ENCODE measurements around the gene TAF1. TPM values are rescaled to one million over a fixed set of nuclear protein-coding genes. Genes with fewer than 3 reads are reported as not detected.
"Not testable (repeated sequence)": the region's sequence is repeated elsewhere in the genome, so short reads cannot be mapped to it uniquely, and the experiment has no call there.

Gene TAF1, protein sequence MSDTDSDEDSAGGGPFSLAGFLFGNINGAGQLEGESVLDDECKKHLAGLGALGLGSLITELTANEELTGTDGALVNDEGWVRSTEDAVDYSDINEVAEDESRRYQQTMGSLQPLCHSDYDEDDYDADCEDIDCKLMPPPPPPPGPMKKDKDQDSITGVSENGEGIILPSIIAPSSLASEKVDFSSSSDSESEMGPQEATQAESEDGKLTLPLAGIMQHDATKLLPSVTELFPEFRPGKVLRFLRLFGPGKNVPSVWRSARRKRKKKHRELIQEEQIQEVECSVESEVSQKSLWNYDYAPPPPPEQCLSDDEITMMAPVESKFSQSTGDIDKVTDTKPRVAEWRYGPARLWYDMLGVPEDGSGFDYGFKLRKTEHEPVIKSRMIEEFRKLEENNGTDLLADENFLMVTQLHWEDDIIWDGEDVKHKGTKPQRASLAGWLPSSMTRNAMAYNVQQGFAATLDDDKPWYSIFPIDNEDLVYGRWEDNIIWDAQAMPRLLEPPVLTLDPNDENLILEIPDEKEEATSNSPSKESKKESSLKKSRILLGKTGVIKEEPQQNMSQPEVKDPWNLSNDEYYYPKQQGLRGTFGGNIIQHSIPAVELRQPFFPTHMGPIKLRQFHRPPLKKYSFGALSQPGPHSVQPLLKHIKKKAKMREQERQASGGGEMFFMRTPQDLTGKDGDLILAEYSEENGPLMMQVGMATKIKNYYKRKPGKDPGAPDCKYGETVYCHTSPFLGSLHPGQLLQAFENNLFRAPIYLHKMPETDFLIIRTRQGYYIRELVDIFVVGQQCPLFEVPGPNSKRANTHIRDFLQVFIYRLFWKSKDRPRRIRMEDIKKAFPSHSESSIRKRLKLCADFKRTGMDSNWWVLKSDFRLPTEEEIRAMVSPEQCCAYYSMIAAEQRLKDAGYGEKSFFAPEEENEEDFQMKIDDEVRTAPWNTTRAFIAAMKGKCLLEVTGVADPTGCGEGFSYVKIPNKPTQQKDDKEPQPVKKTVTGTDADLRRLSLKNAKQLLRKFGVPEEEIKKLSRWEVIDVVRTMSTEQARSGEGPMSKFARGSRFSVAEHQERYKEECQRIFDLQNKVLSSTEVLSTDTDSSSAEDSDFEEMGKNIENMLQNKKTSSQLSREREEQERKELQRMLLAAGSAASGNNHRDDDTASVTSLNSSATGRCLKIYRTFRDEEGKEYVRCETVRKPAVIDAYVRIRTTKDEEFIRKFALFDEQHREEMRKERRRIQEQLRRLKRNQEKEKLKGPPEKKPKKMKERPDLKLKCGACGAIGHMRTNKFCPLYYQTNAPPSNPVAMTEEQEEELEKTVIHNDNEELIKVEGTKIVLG (N-terminal part only)
- polyA plus RNA-seq: 37.6 TPM
- long read RNA-seq, donor 1, partial matches to known transcripts: 5 of 6 reads
- long read RNA-seq, donor 1, other reads (novel, unspliced or antisense): 0 of 6 reads
- long read RNA-seq, donor 2, partial matches to known transcripts: 13 of 13 reads
- long read RNA-seq, donor 2, other reads (novel, unspliced or antisense): 0 of 13 reads
- long read RNA-seq, donor 3: 0 reads
- long read RNA-seq, donor 4: 0 reads
- long read RNA-seq, donor 5, partial matches to known transcripts: 0 of 2 reads
- long read RNA-seq, donor 5, other reads (novel, unspliced or antisense): 0 of 2 reads
- long read RNA-seq, donor 6: 0 reads
- long read RNA-seq, donor 7: 0 reads
- long read RNA-seq, donor 8, full-length matches to known transcripts: 2 of 12 reads
- long read RNA-seq, donor 8, partial matches to known transcripts: 10 of 12 reads
- long read RNA-seq, donor 8, other reads (novel, unspliced or antisense): 0 of 12 reads
- long read RNA-seq, donor 9, full-length matches to known transcripts: 2 of 2 reads
- long read RNA-seq, donor 9, partial matches to known transcripts: 0 of 2 reads
- long read RNA-seq, donor 9, other reads (novel, unspliced or antisense): 0 of 2 reads
- long read RNA-seq, donor 10, partial matches to known transcripts: 5 of 5 reads
- long read RNA-seq, donor 10, other reads (novel, unspliced or antisense): 0 of 5 reads
- long read RNA-seq, donor 11, partial matches to known transcripts: 18 of 18 reads
- long read RNA-seq, donor 11, other reads (novel, unspliced or antisense): 0 of 18 reads

DNA sequence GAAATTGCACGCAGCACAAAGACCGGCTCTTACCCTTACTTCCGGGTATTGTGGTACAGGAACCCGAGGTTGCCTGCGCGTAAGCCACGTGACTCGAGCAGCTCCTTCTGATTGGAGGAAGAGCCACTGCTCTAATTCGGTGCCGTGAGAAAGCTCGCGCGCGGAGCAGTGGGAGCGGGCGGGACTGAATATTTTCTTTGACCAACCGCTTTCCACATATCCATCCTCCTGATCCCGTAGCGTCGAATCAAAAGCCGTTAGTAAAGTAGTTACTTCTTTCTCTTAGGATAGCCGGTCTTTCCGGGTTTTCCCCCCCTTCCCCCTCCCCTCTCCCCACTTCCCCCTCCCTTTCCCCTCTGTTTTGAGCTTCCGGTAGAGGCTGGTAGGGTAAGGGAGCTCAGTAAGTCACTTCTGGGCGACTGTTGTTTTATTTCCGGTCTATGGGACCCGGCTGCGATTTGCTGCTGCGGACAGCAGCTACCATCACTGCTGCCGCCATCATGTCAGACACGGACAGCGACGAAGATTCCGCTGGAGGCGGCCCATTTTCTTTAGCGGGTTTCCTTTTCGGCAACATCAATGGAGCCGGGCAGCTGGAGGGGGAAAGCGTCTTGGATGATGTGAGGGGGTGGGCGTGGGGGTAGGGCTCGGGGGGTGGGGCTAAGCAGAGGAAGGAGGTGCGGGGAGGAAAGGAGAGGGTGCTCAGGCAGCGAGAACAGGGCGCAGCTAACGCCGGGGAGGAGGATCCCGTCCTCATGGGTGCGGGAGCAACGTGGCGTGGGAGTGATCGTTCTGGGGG, at the start of gene TAF1:
TAF1 (plus strand) TSS at position 483 of the 799 bp plus-strand sequence; CDS start at position 501, 18 bp downstream.
- peaks cover 3% of the 10 kb centered on the region for H3K4me1 ChIP-seq (ENCODE audit: control insufficient read depth, insufficient read depth, low read length)
- H3K4me3 ChIP-seq (ENCODE audit: low read length): peak within 1 kb of the TSS; percentile 82
- DNase-seq: peak; percentile 96 to 97
- H3K9me3 ChIP-seq (ENCODE audit: control insufficient read depth, low read depth, low read length): no peaks in the 10 kb centered on the region
- WGBS (ENCODE audit: insufficient coverage, low lambda C conversion rate): no CpG with 5 or more reads among the region's 51 CpGs
- H3K27ac ChIP-seq (ENCODE audit: low read length): peak within 1 kb of the TSS; percentile 90
- peaks cover 15% of the 10 kb centered on the region for H3K36me3 ChIP-seq (ENCODE audit: control insufficient read depth, insufficient read depth, low read length)
- no peaks in the 10 kb centered on the region for H3K27me3 ChIP-seq (ENCODE audit: control insufficient read depth, insufficient read depth, low read length)

DNA sequence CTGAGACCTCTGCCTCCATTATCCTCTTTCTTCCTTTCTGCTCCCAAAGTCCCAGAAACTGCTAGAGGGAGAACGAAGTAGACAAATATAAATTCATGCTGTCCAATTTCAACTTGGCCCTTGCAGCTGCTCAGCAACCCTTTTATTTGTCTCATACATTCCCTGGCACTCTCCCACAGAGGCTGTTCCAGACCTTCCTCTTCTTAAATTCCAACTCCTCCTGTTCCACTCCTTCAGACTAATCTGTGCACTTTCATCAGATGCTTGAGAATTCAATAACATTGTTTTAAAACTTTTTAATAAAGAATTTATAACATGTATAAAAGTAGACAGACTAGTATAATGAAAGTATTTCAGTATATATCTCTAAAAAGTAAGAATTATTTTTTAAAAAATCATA, 49.2 kb upstream of the TAF1 start:
- H3K4me1 ChIP-seq (ENCODE audit: control insufficient read depth, insufficient read depth, low read length); H3K27me3 ChIP-seq (ENCODE audit: control insufficient read depth, insufficient read depth, low read length); H3K27ac ChIP-seq (ENCODE audit: low read length); H3K36me3 ChIP-seq (ENCODE audit: control insufficient read depth, insufficient read depth, low read length); H3K9me3 ChIP-seq (ENCODE audit: control insufficient read depth, low read depth, low read length); H3K4me3 ChIP-seq (ENCODE audit: low read length); DNase-seq: not testable (repeated sequence)
- WGBS (ENCODE audit: insufficient coverage, low lambda C conversion rate): no CpG with 5 or more reads among the region's 1 CpG

DNA sequence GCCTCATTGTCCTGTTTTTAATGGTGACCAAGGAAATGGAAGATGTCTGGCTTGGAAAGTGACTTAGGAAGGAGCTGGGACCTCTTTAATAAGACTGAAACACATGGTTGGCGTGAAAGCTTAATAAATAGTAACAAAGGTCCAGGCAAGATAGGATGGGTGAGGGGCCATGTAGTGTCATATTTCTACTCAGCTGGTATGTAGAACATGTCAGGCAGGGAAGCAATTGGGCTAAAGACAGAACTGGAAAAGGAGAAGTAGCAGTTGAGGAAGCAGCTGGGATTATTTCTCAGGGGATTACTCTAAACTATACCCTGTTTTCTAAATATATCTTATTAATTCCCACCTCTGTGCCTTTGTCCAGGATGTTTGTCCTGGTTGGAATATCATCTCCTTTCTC, 46.0 kb upstream of the TAF1 start:
- Histone ChIP-seq H3K27me3 (ENCODE audit: control insufficient read depth, insufficient read depth, low read length) (no peaks in the 10 kb centered on the region), H3K36me3 (ENCODE audit: control insufficient read depth, insufficient read depth, low read length) (no peaks in the 10 kb centered on the region), H3K4me1 (ENCODE audit: control insufficient read depth, insufficient read depth, low read length) (no peaks in the 10 kb centered on the region), H3K9me3 (ENCODE audit: control insufficient read depth, low read depth, low read length) (no peaks in the 10 kb centered on the region), H3K27ac (ENCODE audit: low read length) (no peak overlapping the region), H3K4me3 (ENCODE audit: low read length) (no peak overlapping the region)
- no CpG with 5 or more reads among the region's 1 CpG for WGBS (ENCODE audit: insufficient coverage, low lambda C conversion rate)
- no peak for DNase-seq

DNA sequence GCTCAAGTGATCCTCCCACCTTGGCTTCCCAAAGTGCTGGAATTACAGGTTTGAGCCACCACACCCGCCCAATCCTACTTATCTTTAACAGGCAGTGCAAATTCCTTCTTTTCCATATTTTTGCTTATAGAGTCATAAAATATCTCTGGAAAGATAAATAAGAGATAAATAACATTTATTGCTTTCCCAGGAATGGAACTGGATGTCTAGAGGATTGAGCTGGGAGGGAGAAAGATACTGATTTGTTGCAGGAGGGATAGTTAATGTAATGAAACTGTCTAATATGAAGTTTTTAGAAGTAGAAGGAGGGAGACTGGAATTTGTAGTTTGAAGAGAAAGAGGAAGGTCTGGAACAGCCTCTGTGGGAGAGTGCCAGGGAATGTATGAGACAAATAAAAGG, 44.4 kb upstream of the TAF1 start:
- H3K27ac ChIP-seq (ENCODE audit: low read length): no peak overlapping the region
- no peaks in the 10 kb centered on the region for H3K9me3 ChIP-seq (ENCODE audit: control insufficient read depth, low read depth, low read length)
- no peak overlapping the region for H3K4me3 ChIP-seq (ENCODE audit: low read length)
- no peaks in the 10 kb centered on the region for H3K27me3 ChIP-seq (ENCODE audit: control insufficient read depth, insufficient read depth, low read length)
- H3K36me3 ChIP-seq (ENCODE audit: control insufficient read depth, insufficient read depth, low read length): no peaks in the 10 kb centered on the region
- H3K4me1 ChIP-seq (ENCODE audit: control insufficient read depth, insufficient read depth, low read length): no peaks in the 10 kb centered on the region
- DNase-seq: no peak
- WGBS (ENCODE audit: insufficient coverage, low lambda C conversion rate): no CpG with 5 or more reads among the region's 1 CpG

DNA sequence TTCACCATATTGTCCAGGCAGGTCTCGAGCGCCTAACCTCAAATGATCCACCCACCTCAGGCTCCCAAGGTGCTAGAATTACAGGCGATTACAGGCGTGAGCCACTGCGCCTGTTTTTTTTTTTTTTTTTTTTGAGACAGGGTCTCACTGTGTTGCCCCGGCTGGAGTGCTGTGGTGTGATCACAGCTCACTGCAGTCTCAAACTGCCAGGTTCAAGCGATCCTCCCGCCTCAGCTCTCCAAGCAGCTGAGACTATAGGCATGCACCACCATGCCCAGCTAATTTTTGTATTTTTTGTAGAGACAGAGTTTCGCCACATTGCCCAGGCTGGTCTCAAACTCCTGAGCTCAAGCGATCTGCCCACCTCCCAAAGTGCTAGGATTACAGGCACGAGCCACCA, 41.7 kb upstream of the TAF1 start:
- no CpG with 5 or more reads among the region's 11 CpGs for WGBS (ENCODE audit: insufficient coverage, low lambda C conversion rate)
- H3K27me3 ChIP-seq (ENCODE audit: control insufficient read depth, insufficient read depth, low read length); H3K4me1 ChIP-seq (ENCODE audit: control insufficient read depth, insufficient read depth, low read length); H3K36me3 ChIP-seq (ENCODE audit: control insufficient read depth, insufficient read depth, low read length); DNase-seq; H3K4me3 ChIP-seq (ENCODE audit: low read length); H3K9me3 ChIP-seq (ENCODE audit: control insufficient read depth, low read depth, low read length); H3K27ac ChIP-seq (ENCODE audit: low read length): not testable (repeated sequence)

DNA sequence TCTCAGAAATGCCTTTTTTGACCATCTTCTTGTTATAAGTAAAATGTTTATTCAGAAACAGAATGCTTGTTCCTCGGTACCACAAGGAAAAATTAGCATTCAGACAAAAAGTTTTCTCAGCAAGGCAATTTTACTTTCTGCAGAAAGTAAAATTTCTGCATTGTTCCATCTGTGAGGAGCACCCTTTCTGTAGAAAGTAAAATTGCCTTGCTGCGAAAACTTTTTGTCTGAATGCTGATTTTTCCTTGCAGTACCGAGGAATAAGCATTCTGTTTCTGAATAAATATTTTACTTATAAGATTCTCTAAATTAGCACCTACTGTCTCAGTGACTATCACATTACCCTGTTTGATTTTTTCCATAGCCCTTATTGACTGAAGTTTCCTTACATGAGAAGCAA, 39.8 kb upstream of the TAF1 start:
- Histone ChIP-seq H3K36me3 (ENCODE audit: control insufficient read depth, insufficient read depth, low read length) (no peaks in the 10 kb centered on the region), H3K27ac (ENCODE audit: low read length) (no peak overlapping the region), H3K9me3 (ENCODE audit: control insufficient read depth, low read depth, low read length) (no peaks in the 10 kb centered on the region), H3K4me1 (ENCODE audit: control insufficient read depth, insufficient read depth, low read length) (no peaks in the 10 kb centered on the region), H3K4me3 (ENCODE audit: low read length) (no peak overlapping the region), H3K27me3 (ENCODE audit: control insufficient read depth, insufficient read depth, low read length) (no peaks in the 10 kb centered on the region)
- no peak for DNase-seq
- no CpG with 5 or more reads among the region's 3 CpGs for WGBS (ENCODE audit: insufficient coverage, low lambda C conversion rate)

DNA sequence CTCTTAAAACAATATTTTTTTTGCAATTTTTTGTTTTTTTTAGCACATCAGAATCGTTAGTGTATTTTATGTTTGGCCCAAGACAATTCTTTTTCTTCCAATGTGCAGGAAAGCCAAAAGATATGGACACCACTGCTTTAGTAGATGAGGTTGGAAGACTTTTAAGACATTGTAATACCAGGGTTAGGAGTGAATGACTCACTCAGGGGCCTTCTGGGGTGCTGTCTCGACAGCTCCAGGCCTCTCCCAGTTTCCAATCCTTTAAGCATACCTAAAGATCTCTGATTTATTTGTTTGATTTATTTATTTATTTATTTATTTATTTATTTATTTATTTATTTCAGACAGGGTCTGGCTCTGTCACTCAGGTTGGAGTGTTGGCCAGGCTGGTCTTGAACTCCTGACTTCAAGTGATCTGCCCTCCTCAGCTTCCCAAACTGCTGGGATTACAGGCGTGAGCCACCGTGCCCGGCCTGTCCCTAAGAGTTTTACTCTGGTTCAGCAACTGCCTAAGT, 16.9 kb upstream of the TAF1 start:
- not testable (repeated sequence) for H3K4me1 ChIP-seq (ENCODE audit: control insufficient read depth, insufficient read depth, low read length); H3K36me3 ChIP-seq (ENCODE audit: control insufficient read depth, insufficient read depth, low read length); H3K4me3 ChIP-seq (ENCODE audit: low read length); H3K9me3 ChIP-seq (ENCODE audit: control insufficient read depth, low read depth, low read length); H3K27me3 ChIP-seq (ENCODE audit: control insufficient read depth, insufficient read depth, low read length); H3K27ac ChIP-seq (ENCODE audit: low read length)
- WGBS (ENCODE audit: insufficient coverage, low lambda C conversion rate): no CpG with 5 or more reads among the region's 5 CpGs
- peak in 1 of 2 donors; percentile 1 for DNase-seq

DNA sequence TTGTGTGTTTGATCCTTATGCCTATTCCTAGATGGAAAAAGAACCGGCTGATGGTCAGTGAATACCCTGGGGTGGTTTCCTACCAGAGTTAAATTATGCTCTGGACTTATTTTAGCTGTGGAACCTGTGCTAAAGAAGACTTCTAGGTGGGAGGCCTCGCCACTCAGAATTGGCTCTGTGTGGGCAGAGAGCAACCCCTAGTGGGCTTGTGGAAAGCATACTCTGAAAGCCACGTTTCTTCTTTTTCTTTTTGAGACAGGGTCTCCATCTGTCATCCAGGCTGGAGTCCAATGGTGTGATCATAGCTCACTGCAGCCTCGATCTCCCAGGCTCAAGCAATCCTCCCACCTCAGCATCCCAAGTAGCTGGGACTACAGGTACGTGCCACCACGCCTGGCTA, 16.3 kb upstream of the TAF1 start:
- not testable (repeated sequence) for DNase-seq; H3K36me3 ChIP-seq (ENCODE audit: control insufficient read depth, insufficient read depth, low read length); H3K27me3 ChIP-seq (ENCODE audit: control insufficient read depth, insufficient read depth, low read length); H3K4me1 ChIP-seq (ENCODE audit: control insufficient read depth, insufficient read depth, low read length); H3K27ac ChIP-seq (ENCODE audit: low read length); H3K4me3 ChIP-seq (ENCODE audit: low read length); H3K9me3 ChIP-seq (ENCODE audit: control insufficient read depth, low read depth, low read length)
- no CpG with 5 or more reads among the region's 6 CpGs for WGBS (ENCODE audit: insufficient coverage, low lambda C conversion rate)

Measured in large intestine (tissue), 12 donors.